Embryonic facial prominence (tissue), 1 donor: ENCODE data around the gene HSD17B11.
"Not testable (repeated sequence)": the region's sequence is repeated elsewhere in the genome, so short reads cannot be mapped to it uniquely, and the experiment has no call there.

Source experiments
- DNase-seq: peaks from one replicate; pipeline ENCODE4 v3.0.0-alpha.2; 2016; ENCODE audit errors: extremely low spot score

The HSD17B11 gene

GRCh38 chr4:87405211-87405820 is 14.3 kb upstream of the HSD17B11 start:
- DNase-seq: no peak

DNA sequence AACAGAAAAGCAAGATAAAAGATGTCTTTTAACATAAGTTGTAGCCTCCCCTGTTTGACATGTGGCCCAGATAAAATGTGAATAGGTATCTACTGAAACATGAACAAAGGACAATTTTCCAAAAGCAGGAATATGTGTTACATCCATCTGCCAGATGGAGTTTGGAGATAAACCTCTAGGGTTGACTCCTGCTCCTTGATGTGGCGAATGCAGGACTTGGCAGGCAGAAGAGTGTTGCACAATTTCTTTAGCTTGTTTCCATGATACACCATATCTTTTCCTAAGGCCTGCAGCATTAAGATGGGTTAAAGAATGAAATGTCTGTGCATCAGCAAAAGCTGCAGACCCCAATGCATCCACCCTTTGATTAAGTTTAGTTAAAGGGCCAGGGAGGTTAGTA is 12.7 kb upstream of the HSD17B11 start:
- not testable (repeated sequence) for DNase-seq

- no peak for DNase-seq
Measured at GRCh38 chr4:87399954-87400353, 9.0 kb upstream of the HSD17B11 start.

DNA sequence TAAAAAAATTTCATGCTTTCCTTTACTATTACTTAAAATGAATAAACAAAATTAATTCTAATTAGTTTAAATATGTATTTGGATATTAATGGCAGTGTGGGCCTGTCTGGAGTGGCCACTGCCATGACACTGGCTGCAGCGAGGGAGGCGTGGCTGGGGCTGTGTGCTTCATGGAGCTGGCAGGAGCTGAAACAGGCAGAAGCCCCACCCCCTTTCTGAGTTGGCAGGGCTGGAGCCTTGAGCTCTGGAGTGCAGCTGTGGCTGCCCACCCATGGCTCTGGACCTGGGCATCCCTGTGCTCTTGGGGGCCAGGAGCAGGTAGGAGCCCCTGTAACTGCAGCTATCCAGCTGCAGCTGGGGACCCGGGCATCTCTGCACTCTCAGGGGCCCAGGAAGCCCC is 8.2 kb upstream of the HSD17B11 start:
- no peak for DNase-seq

- not testable (repeated sequence) for DNase-seq
Measured at GRCh38 chr4:87395851-87396250, 4.9 kb upstream of the HSD17B11 start.

DNA sequence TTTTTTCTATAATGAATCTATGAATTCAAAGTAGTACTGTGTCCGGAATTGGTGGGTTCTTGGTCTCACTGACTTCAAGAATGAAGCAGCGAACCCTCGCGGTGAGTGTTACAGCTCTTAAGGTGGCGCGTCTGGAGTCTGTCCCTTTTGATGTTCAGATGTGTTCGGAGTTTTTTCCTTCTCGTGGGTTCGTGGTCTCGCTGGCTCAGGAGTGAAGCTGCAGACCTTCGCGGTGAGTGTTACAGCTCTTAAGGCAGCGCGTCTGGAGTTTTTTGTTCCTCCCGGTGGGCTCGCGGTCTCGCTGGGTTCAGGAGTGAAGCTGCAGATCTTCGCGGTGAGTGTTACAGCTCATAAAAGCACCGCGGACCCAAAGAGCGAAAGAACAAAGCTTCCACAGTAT is 4.1 kb upstream of the HSD17B11 start:
- not testable (repeated sequence) for DNase-seq

DNA sequence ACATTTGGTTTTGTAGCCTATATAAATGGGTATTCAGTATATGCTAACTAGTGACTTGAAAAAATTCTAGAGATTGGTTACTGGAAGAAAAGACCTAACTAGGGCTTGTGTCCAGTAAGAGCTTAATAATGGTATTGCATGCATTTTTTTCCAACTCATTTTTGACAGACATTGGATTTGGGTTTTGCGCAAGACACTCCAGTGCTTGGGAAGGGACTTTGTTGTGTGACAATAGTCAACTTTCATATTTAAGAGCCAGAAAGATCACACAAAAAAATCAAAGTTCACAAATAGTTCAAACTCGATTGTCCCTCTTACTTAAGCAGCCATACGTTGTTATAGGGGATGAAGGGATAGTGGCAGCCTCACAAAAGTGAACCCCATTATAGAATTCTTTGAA is 1.2 kb upstream of the HSD17B11 start:
- no peak for DNase-seq

GRCh38 chr4:87391576-87392054 is 627 bp upstream of the HSD17B11 start:
- no peak for DNase-seq

- no peak for DNase-seq
Measured at GRCh38 chr4:87390551-87390890, 467 bp downstream of the HSD17B11 start.

GRCh38 chr4:87390055-87390454 is 933 bp downstream of the HSD17B11 start:
- not testable (repeated sequence) for DNase-seq

DNA sequence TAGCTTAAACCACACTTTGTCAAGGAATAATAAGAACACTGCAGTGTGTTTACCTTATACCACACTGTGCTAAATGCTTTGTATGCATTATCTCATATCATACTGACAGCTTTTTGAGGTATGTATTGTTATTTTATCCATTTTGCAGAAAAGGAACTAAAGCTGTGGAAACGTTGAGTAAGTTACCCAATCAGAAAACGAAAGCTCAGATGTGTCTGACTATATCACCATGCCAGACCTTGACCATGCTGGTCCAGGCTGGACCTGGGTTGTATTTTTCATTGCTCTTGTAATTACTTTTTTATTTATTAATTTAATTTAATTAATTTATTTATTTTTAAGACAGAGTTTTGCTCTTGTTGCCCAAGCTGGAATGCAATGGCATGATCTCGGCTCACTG is 2.1 kb downstream of the HSD17B11 start:
- DNase-seq: no peak

DNA sequence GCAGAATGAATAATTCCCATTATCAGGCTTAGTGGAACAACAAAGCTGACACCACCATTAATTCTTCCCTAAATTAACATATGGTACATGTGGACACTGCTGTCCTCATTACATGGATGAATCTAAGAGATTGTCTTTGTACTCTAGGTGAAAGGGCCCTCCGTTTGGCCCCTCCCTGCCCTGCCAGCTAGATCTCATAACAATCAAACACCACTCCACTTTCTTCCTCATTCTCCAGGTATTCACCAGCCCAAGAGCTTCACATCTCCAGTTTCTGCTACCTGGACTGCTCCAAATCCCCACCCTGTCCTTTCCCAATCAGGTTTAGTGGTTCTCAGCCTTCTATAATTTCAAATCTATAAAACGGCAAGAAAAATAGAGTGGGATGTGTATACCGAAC is 3.8 kb downstream of the HSD17B11 start:
- no peak for DNase-seq

GRCh38 chr4:87384466-87385132 is 6.4 kb downstream of the HSD17B11 start:
- DNase-seq: not testable (repeated sequence)

DNA sequence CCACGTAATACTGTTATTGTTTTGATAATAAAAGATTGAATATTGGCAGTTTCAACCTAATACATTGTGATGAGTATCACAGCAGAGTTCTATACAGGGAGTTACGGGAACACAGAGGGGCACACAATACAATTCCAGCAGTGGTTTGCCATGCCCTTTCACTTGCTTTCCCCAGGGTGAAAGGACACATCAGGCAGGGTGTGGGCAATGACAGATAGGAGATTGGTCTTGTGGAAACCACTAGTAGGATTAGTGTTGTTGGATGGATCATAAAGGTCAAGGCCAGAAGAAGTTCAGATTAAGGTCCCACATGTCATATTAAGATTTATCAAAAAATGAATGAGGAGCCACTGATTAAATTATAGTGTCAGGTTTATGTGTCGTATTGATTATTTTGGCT is 8.1 kb downstream of the HSD17B11 start:
- no peak for DNase-seq

GRCh38 chr4:87382116-87382515 is 8.9 kb downstream of the HSD17B11 start:
- DNase-seq: no peak

DNA sequence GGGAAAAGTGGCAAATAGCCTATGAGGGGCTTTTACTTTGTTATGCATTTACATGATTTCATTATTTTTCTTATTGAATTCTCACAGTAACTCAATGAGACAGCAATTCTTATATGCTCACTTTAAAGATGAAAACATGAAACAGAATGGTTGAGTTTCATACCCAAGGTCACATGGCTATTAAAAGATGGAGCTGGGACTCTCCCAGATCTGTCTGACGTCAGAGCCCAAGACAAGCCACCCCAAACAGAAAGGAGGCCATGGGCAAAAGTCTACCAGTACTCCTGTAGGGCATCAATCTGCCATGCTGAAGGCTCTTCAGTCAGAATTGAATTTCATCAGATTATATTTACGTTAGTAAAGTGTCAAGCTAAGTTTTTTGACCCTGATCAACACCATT is 13.2 kb downstream of the HSD17B11 start:
- DNase-seq: no peak

GRCh38 chr4:87375719-87376291 is 15.2 kb downstream of the HSD17B11 start:
- no peak for DNase-seq

GRCh38 chr4:87370068-87370467 is 20.9 kb downstream of the HSD17B11 start:
- DNase-seq: no peak

DNA sequence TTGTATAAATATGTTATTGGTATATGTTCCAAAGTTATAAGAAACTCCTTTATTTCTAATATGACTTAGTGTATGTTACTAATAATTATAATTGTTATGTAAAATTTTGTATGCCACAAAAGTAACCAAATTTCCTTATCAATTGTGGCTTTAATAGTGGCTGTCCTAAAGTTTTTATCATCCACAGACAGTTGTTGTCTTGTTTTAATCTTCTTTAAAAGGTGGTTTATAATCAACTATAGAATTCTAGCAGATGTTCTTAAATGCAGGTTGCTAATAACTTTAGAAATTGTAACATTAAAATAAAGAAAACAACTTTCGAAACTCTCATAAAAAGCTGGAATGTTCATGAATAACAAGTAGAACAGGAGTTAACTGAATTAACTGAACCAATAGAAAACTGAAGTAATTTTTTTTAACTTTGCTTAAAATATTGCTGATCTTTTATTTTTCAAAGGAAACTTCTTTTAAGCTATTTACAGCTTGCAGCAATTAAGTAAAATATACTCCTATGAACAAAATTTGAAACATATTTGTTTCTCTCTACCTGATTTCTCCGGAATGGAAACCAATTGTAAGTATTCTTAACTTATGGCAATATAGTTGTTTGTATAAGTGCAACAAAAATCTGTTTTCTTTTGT is 24.3 kb downstream of the HSD17B11 start:
- DNase-seq: no peak

GRCh38 chr4:87365348-87365747 is 25.6 kb downstream of the HSD17B11 start:
- no peak for DNase-seq

DNA sequence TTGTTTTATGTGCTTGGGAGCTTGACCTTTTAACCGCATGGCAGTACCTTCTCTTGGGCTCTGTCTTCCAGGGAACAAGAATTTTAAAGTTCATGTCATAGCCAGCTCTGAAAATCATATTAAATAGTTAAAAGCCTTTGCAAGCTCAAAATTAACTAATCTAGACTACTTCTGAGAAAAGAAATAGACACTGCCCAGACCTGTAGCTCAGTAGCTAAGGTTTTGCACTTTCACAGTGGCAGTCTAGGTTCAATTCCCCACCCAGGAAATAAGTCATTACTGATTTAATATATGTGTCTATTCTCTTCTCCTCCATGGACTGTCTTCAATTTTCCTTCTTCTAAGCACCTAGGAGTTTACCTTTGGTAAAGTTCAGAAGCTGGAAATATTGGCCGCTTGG is 27.4 kb downstream of the HSD17B11 start:
- no peak for DNase-seq

DNA sequence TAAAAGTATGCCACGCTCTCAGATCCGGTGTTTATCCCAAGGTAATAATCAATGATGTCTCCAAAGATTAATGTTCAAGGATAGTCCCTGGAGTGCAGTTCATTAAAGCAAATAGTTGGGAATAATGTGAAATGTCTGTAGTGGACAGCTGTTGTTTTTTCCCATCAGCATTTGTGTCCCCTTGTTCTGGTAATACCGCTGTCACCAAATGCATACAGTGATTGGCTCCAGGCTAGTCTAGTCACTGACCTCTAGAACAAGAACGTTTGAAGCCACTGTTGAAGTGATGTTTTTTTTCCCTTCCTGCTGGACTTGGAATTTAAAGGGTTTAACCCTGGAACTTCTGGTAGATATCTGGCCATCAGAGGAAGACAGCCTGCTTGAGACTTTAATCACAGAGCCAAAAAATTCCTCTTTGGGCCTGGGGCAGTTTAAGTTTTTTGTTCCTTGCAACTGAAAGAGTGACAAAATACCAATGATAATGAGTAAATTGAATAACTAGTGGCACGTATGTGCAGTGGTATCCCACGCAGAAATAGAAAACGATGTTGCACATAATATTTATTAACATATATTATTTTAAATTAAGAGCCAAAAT is 30.6 kb downstream of the HSD17B11 start:
- no peak for DNase-seq
